Epithelial cell of prostate (primary cell): ENCODE results near the gene CCL26.

Experiments used
- DNase-seq: peaks from one replicate; pipeline ENCODE4 v3.0.0-alpha.2; 2011; ENCODE audit warnings: low read depth, low spot score
- H3K27ac ChIP-seq: fragments of 450-650 bp; 2 replicates; pipeline ENCODE4 v1.5.1; 2017; ENCODE audit warnings: mild to moderate bottlenecking

The CCL26 gene

DNA sequence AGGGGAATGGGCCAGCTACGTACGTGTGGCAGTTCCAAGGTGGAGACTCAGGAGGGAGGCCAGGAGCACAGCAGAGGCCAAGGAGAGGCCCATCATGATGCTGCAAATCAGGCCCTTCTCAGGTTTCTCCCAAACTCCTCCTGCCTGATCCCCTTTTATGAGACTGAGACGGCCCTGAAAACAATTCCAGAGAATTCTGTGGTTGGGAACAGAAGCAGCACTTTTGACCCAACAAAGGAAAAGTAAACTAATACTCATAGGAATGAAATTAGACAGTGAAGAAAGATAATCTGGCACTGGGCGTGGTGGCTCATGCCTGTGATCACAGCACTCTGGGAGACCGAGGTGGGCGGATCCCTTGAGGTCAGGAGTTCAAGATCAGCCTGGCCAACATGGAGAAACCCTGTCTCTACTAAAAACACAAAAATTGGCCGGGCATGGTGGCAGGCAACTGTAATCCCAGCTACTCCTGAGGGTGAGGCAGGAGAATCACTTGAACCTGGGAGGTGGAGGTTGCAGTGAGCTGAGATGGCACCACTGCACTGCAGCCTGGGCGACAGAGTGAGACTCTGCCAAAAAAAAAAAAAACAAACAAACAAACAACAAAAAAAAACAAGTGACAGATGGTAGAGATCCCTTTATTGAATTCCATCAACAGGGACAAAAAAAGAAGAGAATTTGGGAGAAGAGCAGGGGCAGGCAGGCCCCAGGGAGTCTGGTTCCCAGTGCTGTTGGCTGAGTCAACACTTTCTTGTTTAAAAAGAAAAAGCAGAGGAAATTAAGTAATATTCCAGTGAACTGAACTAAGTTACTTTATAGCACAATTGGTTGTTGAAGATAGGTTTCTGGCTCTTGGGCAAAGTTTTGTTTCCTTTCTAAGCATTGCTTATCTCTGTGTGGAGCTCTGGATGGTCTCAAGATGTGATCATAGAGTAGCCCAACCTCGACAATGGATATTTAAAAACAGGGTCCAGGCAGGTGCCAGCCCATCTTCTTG, at the start of gene CCL26:
Gene CCL26, minus strand, starts transcription at position 131 of the 997 bp plus-strand sequence. Its CDS starts 35 bp downstream, at position 96.
- no peak within 1 kb of the TSS for H3K27ac ChIP-seq
- DNase-seq = no peak

- DNase-seq = no peak
- H3K27ac ChIP-seq = no peak overlapping the region
Measured at GRCh38 chr7:75820688-75821087, 48.7 kb upstream of the CCL26 start.

GRCh38 chr7:75819711-75820110, 47.7 kb upstream of the CCL26 start:
- H3K27ac ChIP-seq = no peak overlapping the region
- DNase-seq = no peak

DNA sequence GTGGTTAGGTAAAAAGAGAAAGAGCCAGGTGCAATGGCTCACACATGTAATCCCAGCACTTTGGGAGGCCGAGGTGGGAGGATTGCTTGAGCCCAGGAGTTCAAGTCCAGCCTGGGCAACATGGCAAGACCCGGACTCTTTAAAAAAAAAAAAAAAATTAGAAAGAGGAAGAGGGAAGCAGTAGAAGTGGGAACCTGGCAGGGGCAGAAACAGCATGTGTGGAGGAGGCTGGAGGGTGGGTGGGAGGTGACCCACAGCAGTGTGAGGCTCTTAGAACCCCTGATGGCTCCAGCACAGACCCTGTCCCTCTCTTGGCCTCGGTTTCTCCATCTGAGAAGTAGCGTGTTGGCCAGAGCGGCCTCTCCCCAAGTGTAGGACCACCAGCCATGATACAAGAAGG, 46.5 kb upstream of the CCL26 start:
- no peak for DNase-seq
- H3K27ac ChIP-seq = no peak overlapping the region

DNA sequence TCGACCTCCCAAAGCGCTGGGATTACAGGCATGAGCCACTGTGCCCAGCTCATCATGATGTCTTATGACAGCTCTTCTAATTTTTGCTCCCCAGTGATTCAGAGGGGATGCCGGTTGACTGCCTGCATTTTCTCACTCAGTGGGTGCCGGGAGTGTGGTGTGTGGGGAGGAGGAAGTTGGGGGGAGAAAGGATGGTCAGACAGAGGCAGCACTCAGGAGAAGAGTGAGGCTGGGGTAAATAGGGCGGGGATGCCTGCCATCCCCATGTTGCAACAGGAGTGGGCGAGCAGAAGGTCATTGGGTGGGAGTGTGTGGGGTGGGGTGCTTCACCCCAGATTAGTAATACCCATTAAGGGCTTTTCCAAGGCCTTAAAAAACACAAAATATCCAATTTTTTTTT, 45.1 kb upstream of the CCL26 start:
- no peak for DNase-seq
- no peak overlapping the region for H3K27ac ChIP-seq

DNA sequence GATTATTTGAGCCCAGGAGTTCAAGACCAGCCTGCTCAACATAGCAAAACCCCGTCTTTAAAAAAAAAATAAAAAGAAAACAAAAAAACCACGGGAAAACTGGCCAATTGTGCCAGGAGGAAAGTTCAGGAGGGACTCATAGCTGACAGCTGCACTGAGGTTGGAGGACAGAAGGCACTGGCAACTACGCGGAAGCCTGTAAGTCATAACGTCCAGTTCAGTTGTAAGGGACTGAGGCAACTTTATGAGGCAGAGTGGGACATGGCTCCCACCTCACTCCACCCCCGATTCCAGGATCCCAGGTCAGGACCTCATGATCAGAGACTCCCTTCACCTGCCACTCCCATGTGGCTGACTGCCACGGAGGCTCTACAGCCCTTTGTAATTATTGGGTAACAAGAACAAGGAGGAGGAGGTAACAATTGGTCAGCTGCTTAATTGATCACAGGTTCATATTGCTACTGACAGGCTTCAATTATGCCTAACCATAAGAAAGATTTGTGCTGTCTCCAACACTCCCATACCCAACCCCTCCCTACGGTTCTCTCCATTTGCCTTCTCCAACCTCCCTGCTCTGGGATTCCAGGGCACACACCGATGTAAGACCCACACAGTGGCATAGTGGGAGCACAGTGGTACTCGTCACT, 43.5 kb upstream of the CCL26 start:
- H3K27ac ChIP-seq = no peak overlapping the region
- no peak for DNase-seq

DNA sequence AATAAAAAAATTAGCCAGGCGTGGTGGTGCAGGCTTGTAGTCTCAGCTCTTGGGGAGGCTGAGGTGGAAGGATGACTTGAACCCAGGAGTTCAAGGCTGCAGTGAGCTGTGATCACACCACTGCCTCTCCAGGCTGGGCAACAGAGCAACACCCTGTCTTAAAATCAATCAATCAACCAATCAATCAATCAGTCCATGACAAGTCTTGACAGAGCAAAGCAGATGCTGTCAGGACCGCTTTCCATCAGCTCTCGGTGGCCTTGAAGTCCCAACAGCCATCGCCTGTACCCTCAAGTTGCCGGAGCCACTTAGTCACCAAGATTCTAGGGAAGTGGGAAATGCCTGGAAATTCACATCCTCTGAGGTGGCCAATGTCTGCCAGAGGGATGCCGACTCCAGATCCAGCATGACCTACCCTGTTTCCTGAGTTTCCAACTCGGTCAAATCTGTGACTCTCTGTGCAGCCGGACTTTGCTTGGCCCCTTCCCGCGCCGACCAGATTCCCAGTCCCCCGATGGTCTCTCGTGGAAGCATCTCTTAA, 42.5 kb upstream of the CCL26 start:
- no peak for DNase-seq

DNA sequence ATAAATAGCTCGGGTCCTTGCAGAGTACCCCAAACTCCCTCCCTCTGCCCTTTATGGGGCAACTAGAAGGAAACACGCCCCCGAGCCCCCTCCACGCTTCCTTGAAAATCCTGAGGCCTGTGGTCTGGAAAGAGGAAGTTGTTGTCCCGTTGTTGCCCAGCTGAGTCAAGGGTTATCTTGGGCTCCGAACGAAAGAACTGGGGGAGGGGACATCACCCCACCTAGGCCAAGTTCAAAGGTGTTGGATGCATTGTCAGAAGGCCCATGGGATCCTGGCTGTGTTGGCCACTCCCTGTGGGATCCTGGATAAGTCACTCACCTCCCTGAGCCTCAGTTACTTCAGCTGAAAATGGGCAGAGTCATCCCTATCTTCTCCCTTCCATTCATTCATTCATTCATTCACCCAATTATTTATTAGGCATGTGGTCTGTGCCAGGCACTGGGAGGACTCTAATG, 41.8 kb upstream of the CCL26 start, which contains the start of gene CCL24:
Gene CCL24, minus strand, starts transcription at position 26 of the 456 bp plus-strand sequence. CDS start 91 bp downstream, outside the sequence.
- no peak within 1 kb of the TSS for H3K27ac ChIP-seq
- DNase-seq = no peak

More for the DNA sequence above, 42.5 kb upstream of the CCL26 start:
- H3K27ac ChIP-seq = no peak overlapping the region

- no peak for DNase-seq
Measured at GRCh38 chr7:75813084-75813483, 41.1 kb upstream of the CCL26 start.

GRCh38 chr7:75811894-75812678, 40.1 kb upstream of the CCL26 start:
- H3K27ac ChIP-seq = no peak overlapping the region
- no peak for DNase-seq

More at GRCh38 chr7:75813084-75813483, 41.1 kb upstream of the CCL26 start:
- no peak overlapping the region for H3K27ac ChIP-seq

DNA sequence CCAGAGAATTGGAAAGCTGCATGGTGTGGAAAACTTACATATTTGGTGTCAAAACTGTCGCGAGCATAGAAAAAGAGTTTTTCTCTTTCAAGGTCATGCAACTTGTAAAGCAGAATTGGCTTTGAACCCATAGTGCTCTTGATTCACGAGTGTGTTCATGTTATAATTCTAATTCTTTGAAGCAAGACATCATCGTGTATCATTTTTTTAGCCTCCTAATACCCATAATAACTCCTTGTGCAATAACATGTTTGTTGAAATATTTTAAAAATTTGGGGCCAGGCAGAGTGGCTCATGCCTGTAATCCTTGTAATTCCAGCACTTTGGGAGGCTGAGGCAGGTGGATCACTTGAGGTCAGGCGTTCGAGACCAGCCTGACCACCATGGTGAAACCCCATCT, 37.4 kb upstream of the CCL26 start:
- H3K27ac ChIP-seq = no peak overlapping the region
- DNase-seq = no peak

- no peak overlapping the region for H3K27ac ChIP-seq
- no peak for DNase-seq
Measured at GRCh38 chr7:75808106-75808505, 36.1 kb upstream of the CCL26 start.

- H3K27ac ChIP-seq = no peak overlapping the region
- DNase-seq = no peak
Measured at GRCh38 chr7:75807452-75807851, 35.4 kb upstream of the CCL26 start.

DNA sequence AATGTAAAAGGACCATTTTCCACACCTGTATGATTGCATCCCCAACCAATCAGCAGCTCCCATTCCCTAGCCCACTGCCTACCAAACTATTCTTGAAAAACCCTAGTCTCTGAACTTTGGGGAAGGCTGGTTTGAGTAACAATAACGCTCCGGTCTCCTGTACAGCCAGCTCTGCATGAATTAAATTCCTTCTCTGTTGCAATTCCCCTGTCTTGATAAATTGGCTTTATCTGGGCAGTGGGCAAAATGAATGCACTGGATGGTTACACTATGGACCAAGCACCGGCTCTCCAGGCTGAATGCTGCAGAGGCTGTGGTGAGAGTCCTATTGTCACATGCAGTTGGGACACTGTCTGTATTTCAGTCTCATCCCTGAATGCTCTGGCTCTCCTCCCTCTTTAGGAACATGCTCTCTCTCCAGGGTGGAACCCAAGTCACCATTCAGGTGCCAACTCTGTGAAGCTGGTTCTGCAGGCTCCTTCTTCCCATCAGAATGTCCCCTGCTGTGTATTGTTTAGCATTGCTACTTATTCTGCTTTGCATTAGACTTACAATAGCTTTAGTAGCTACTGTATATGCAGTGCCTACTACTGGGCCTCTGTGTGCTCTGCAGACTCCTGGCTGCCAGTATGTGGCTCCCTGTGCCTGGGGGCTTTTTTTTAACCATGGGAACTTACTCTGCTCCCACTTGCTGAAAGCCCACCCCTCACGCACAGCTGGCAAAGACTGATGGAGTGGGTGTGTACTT, 34.7 kb upstream of the CCL26 start:
- H3K27ac ChIP-seq = no peak overlapping the region

DNA sequence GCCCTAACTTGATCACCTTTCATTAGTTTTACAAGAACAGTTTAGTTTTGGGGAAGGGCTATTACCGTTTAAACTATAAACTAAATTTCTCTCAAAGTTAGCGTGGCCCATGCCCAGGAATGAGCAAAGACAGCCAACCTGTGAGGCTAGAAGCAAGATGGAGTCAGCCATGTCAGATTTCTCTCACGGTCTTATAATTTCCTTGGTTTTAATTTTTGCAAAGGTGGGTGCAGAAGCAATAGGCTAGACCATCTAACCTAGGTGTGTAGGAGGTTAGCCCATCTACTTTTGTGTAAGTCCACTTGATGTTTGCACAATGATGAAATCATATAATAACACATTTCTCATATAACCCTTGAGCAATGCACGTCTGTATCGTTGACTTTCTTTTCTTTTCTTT, 32.7 kb upstream of the CCL26 start:
- no peak overlapping the region for H3K27ac ChIP-seq
- no peak for DNase-seq

More for the DNA sequence above, 34.7 kb upstream of the CCL26 start:
- no peak for DNase-seq

- no peak overlapping the region for H3K27ac ChIP-seq
- DNase-seq = no peak
Measured at GRCh38 chr7:75804004-75804403, 32.0 kb upstream of the CCL26 start.

DNA sequence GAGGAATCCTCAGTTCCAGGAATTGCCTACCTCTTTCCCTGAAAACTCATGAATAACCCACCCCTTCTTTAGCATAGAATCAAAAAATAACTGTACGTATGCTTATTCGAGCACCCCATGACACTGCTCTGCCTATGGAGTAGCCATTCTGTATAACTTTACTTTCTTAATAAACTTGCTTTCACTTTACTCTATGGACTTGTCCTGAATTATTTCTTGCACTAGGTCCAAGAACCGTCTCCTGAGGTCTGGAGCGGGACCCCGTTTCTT, 30.5 kb upstream of the CCL26 start:
- no peak overlapping the region for H3K27ac ChIP-seq
- DNase-seq = no peak

DNA sequence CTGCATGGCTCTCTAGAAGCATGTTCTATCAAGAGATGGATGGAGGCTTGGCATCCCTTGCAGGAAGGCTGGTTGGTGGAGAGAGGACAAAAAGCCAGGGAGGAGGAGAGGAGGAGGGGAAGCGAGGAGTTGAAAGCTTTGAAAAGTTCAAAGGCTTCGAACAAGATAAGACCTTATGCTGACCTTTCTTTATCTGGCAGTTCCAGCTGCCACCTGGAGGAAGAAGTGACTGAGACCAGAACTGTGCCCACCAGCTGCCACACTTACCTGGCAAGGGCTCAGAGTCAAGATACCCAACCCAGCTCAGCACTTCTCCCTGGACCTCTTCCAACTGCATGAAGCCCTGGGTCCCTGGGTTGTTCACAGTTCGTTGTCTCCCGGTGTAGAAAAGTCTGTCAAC, 26.8 kb upstream of the CCL26 start:
- DNase-seq = no peak
- no peak overlapping the region for H3K27ac ChIP-seq

GRCh38 chr7:75796420-75796819, 24.4 kb upstream of the CCL26 start:
- no peak for DNase-seq
- H3K27ac ChIP-seq = no peak overlapping the region

DNA sequence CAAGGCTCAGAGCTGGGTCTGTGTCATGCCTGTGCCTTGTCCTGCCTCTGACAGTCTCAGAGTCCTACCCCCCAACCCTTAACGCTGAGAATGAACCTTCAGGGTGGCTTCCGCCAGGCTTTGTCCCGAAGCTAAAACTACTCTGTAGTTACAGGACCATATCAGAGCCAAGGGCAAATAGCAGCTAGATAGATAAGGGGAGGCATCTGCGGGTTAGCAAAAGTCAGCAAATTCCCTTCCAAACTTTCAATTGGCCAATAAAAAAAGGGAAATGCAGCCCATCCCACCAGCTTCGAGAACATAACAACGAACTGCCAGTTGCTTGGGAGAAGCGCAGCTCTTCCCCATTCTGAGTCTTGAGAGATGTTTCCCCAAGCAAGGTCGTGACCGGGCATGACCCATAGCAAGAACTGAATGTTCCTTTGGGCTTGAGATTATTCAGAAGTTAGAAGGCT, 23.8 kb upstream of the CCL26 start:
- DNase-seq = no peak
- no peak overlapping the region for H3K27ac ChIP-seq
